ENCODE measurements around the gene HSPA5.
"Not testable (repeated sequence)": the region's sequence is repeated elsewhere in the genome, so short reads cannot be mapped to it uniquely, and the experiment has no call there.

HSPA5 gene

GRCh38 chr9:125241000-125241862 is at the start of gene HSPA5:
TSS of gene HSPA5 (minus strand) at chr9:125241343. CDS start at chr9:125241126, 217 bp downstream.
- peak; percentile 99 to 100 (median 100) for DNase-seq (ENCODE audit: low read depth in 2 of 3, low spot score in 1 of 3)

GRCh38 chr9:125286935-125287433 is 45.8 kb upstream of the HSPA5 start:
- DNase-seq (ENCODE audit: low read depth in 2 of 3, low spot score in 1 of 3): not testable (repeated sequence)

GRCh38 chr9:125284855-125285254 is 43.7 kb upstream of the HSPA5 start:
- DNase-seq (ENCODE audit: low read depth in 2 of 3, low spot score in 1 of 3): no peak

GRCh38 chr9:125280945-125281344 is 39.8 kb upstream of the HSPA5 start:
- DNase-seq (ENCODE audit: low read depth in 2 of 3, low spot score in 1 of 3): no peak

- DNase-seq (ENCODE audit: low read depth in 2 of 3, low spot score in 1 of 3): no peak
Measured at GRCh38 chr9:125277411-125277810, 36.3 kb upstream of the HSPA5 start.

- DNase-seq (ENCODE audit: low read depth in 2 of 3, low spot score in 1 of 3): no peak
Measured at GRCh38 chr9:125276771-125277170, 35.6 kb upstream of the HSPA5 start.

GRCh38 chr9:125272697-125273096 is 31.6 kb upstream of the HSPA5 start:
- no peak for DNase-seq (ENCODE audit: low read depth in 2 of 3, low spot score in 1 of 3)

- no peak for DNase-seq (ENCODE audit: low read depth in 2 of 3, low spot score in 1 of 3)
Measured at GRCh38 chr9:125271081-125271480, 29.9 kb upstream of the HSPA5 start.

- no peak for DNase-seq (ENCODE audit: low read depth in 2 of 3, low spot score in 1 of 3)
Measured at GRCh38 chr9:125269014-125269397, 27.9 kb upstream of the HSPA5 start.

- no peak for DNase-seq (ENCODE audit: low read depth in 2 of 3, low spot score in 1 of 3)
Measured at GRCh38 chr9:125268394-125269013, 27.4 kb upstream of the HSPA5 start.

- not testable (repeated sequence) for DNase-seq (ENCODE audit: low read depth in 2 of 3, low spot score in 1 of 3)
Measured at GRCh38 chr9:125264068-125264467, 22.9 kb upstream of the HSPA5 start.

GRCh38 chr9:125262294-125262991 is 21.3 kb upstream of the HSPA5 start:
- DNase-seq (ENCODE audit: low read depth in 2 of 3, low spot score in 1 of 3): no peak

GRCh38 chr9:125261501-125262293 is 20.6 kb upstream of the HSPA5 start, which contains the start of gene GAPVD1:
TSS of gene GAPVD1 (plus strand) at chr9:125261826. CDS start at chr9:125298922, 37,096 bp downstream.
- peak; percentile 79 to 83 (median 81) for DNase-seq (ENCODE audit: low read depth in 2 of 3, low spot score in 1 of 3)

- DNase-seq (ENCODE audit: low read depth in 2 of 3, low spot score in 1 of 3): no peak
Measured at GRCh38 chr9:125260561-125260960, 19.4 kb upstream of the HSPA5 start.

GRCh38 chr9:125258832-125259534 is 17.8 kb upstream of the HSPA5 start:
- DNase-seq (ENCODE audit: low read depth in 2 of 3, low spot score in 1 of 3): no peak

- no peak for DNase-seq (ENCODE audit: low read depth in 2 of 3, low spot score in 1 of 3)
Measured at GRCh38 chr9:125258160-125258785, 17.1 kb upstream of the HSPA5 start.

- no peak for DNase-seq (ENCODE audit: low read depth in 2 of 3, low spot score in 1 of 3)
Measured at GRCh38 chr9:125255781-125256391, 14.7 kb upstream of the HSPA5 start.

- no peak for DNase-seq (ENCODE audit: low read depth in 2 of 3, low spot score in 1 of 3)
Measured at GRCh38 chr9:125254231-125254630, 13.1 kb upstream of the HSPA5 start.

- DNase-seq (ENCODE audit: low read depth in 2 of 3, low spot score in 1 of 3): no peak
Measured at GRCh38 chr9:125246261-125246667, 5.1 kb upstream of the HSPA5 start.
